HepG2 (cell line): ENCODE results near the gene SMIM43. TPM values are rescaled to one million over a fixed set of nuclear protein-coding genes. Genes with fewer than 3 reads are reported as not detected.

ENCODE experiments used
- ATAC-seq: fragments of 200-7000 bp; cut with Tn5 transposase; 3 replicates; pipeline ENCODE4 v1.9.1; 2020; ENCODE audit warnings: mild to moderate bottlenecking, moderate library complexity
- BruUV-seq: library from RNA; stranded (reverse); fragments of 400-500 nt; replicated peaks from 2 replicates; lab custom pipeline; 2021; lab: Mats Ljungman, UMichigan
- CTCF ChIA-PET: fragments of 300-600 bp; formaldehyde crosslinking; extraction: SDS; loops from one replicate; lab custom pipeline; 2021; ENCODE audit warnings: low total read pairs, inconsistent platforms, low intra/inter-chr PET ratio; lab: Yijun Ruan, JAX
- POLR2A ChIA-PET: fragments of 350-600 bp; sonication (Branson Sonifier 250); formaldehyde crosslinking; loops from one replicate; lab custom pipeline; 2020; ENCODE audit warnings: antibody characterized with exemption, inconsistent platforms; lab: Yijun Ruan, JAX
- DNase-seq: peaks from one replicate; pipeline ENCODE4 v3.0.0-alpha.2; 2015; ENCODE audit warnings: low spot score
- FAIRE-seq: peaks from 3 replicates; lab custom pipeline; 2011; peaks lifted over from hg19 to GRCh38; lab: Jason Lieb, UNC
- H2AFZ ChIP-seq: one replicate; pipeline ENCODE4 v1.6.1; 2011; ENCODE audit warnings: low read length, inconsistent platforms
- H3K27ac ChIP-seq: fragments of 300-600 bp; 3 replicates; pipeline ENCODE4 v1.8.0; 2011; ENCODE audit warnings: mixed run types, mild to moderate bottlenecking, mixed read lengths, low read length, inconsistent platforms; ENCODE audit not compliant: insufficient read depth; ENCODE audit errors: extremely low read length
- H3K27me3 ChIP-seq, 2 experiments: fragments of 200-600 bp in 1 of 2; 2 replicates in 1 of 2; 3 replicates in 1 of 2; pipeline versions ENCODE4 v1.6.0 to v1.8.0; 2011; ENCODE audit warnings: low read length in 2 of 2, mild to moderate bottlenecking in 2 of 2, moderate library complexity in 2 of 2, inconsistent platforms in 1 of 2; ENCODE audit not compliant: insufficient read depth in 2 of 2, control insufficient read depth in 1 of 2
- H3K36me3 ChIP-seq, 2 experiments: fragments of 200-600 bp in 1 of 2; replicated peaks in 1 of 2; 2 replicates in 1 of 2; 3 replicates in 1 of 2; pipeline versions ENCODE4 v1.5.1 to v1.8.0; 2011; ENCODE audit warnings: low read length in 2 of 2, inconsistent platforms in 1 of 2; ENCODE audit not compliant: insufficient read depth in 2 of 2, control insufficient read depth in 1 of 2
- H3K4me1 ChIP-seq: 2 replicates; pipeline ENCODE4 v1.5.1; 2012; ENCODE audit warnings: low read length, inconsistent platforms; ENCODE audit not compliant: insufficient read depth
- H3K4me2 ChIP-seq: 2 replicates; pipeline ENCODE4 v1.6.0; 2011; ENCODE audit warnings: low read depth, low read length, inconsistent platforms
- H3K4me3 ChIP-seq, 3 experiments: fragments of 200-600 bp in 1 of 3; sonication (generic), shearing (Covaris generic) in 1 of 3; replicated peaks in 1 of 3; 2 replicates each; pipeline ENCODE4 v1.5.1; 2011 to 2016; ENCODE audit warnings: low read length in 3 of 3, inconsistent platforms in 2 of 3, low read depth in 2 of 3, mild to moderate bottlenecking in 2 of 3, control low read depth in 1 of 3, mixed read lengths in 1 of 3; ENCODE audit not compliant: insufficient read depth in 1 of 3
- H3K79me2 ChIP-seq: one replicate; pipeline ENCODE4 v1.6.1; 2011; ENCODE audit warnings: low read length, inconsistent platforms; ENCODE audit not compliant: insufficient read depth
- H3K9ac ChIP-seq: 2 replicates; pipeline ENCODE4 v1.6.0; 2011; ENCODE audit warnings: mild to moderate bottlenecking, low read depth, low read length, inconsistent platforms; ENCODE audit not compliant: insufficient read depth
- H3K9me3 ChIP-seq: 2 replicates; pipeline ENCODE4 v1.5.1; 2012; ENCODE audit warnings: mild to moderate bottlenecking, low read length
- H4K20me1 ChIP-seq: 2 replicates; pipeline ENCODE4 v1.6.0; 2011; ENCODE audit warnings: inconsistent platforms, mild to moderate bottlenecking, low read length, moderate library complexity; ENCODE audit not compliant: insufficient read depth
- IRF2 ChIP-seq: IDR thresholded peaks from 2 replicates; pipeline ENCODE4 v1.6.1; 2018; ENCODE audit warnings: missing genetic modification reagents, missing compliant biosample characterization
- KAT7 ChIP-seq: IDR thresholded peaks from 2 replicates; pipeline ENCODE4 v1.6.1; 2018; ENCODE audit warnings: borderline replicate concordance, missing compliant biosample characterization
- MED13 ChIP-seq: sonication (generic); formaldehyde crosslinking; IDR thresholded peaks from 2 replicates; pipeline ENCODE4 v1.5.0; 2020; ENCODE audit warnings: missing genetic modification reagents
- MIER3 ChIP-seq: IDR thresholded peaks from 2 replicates; pipeline ENCODE4 v1.6.1; 2016; ENCODE audit warnings: missing compliant biosample characterization, borderline replicate concordance
- MYC ChIP-seq: sonication (generic); formaldehyde crosslinking; IDR thresholded peaks from 2 replicates; pipeline ENCODE4 v1.9.0; 2021; ENCODE audit warnings: missing genetic modification reagents, borderline replicate concordance
- RBFOX2 ChIP-seq: fragments of 200-400 bp; formaldehyde crosslinking; IDR thresholded peaks from 2 replicates; pipeline ENCODE4 v1.6.1; 2017; ENCODE audit warnings: low read depth, mild to moderate bottlenecking, low read length
- REL ChIP-seq: sonication (generic); formaldehyde crosslinking; conservative IDR thresholded peaks from 2 replicates; pipeline ENCODE4 v1.8.0; 2022; ENCODE audit warnings: mild to moderate bottlenecking, missing genetic modification reagents, moderate library complexity
- SNAI1 ChIP-seq: sonication (generic); formaldehyde crosslinking; IDR thresholded peaks from 2 replicates; pipeline ENCODE4 v1.5.0; 2020; ENCODE audit warnings: mild to moderate bottlenecking, missing genetic modification reagents, borderline replicate concordance
- TBX3 ChIP-seq: fragments of 450-650 bp; IDR thresholded peaks from 2 replicates; pipeline ENCODE4 v1.6.1; 2017; ENCODE audit warnings: antibody characterized with exemption, mild to moderate bottlenecking, inconsistent platforms, borderline replicate concordance
- TGIF2 ChIP-seq: IDR thresholded peaks from 2 replicates; pipeline ENCODE4 v1.6.1; 2016; ENCODE audit warnings: control low read depth, missing compliant biosample characterization
- ZHX2 ChIP-seq, 2 experiments: sonication (generic) in 1 of 2; formaldehyde crosslinking in 1 of 2; IDR thresholded peaks; 2 replicates each; pipeline versions ENCODE4 v1.6.1 to v1.9.0; 2014 to 2022; ENCODE audit warnings: antibody characterized with exemption in 1 of 2, borderline replicate concordance in 1 of 2, inconsistent platforms in 1 of 2, low read depth in 1 of 2, missing genetic modification reagents in 1 of 2
- ZMYM4 ChIP-seq: sonication (generic); formaldehyde crosslinking; IDR thresholded peaks from 2 replicates; pipeline ENCODE4 v1.8.1; 2023; ENCODE audit warnings: mild to moderate bottlenecking, missing genetic modification reagents
- ZNF224 ChIP-seq: sonication (generic); formaldehyde crosslinking; IDR thresholded peaks from 2 replicates; pipeline ENCODE4 v1.5.0; 2020; ENCODE audit warnings: mild to moderate bottlenecking, missing genetic modification reagents
- ZNF326 ChIP-seq: sonication (generic); formaldehyde crosslinking; IDR thresholded peaks from 2 replicates; pipeline ENCODE4 v1.4.0; 2020; ENCODE audit warnings: missing genetic modification reagents, borderline replicate concordance
- WGBS: methylation state at CpG from one replicate; pipeline ENCODE4 v1.1.6; 2017; ENCODE audit warnings: low lambda C conversion rate; 5-methylcytosine and 5-hydroxymethylcytosine counted together
- in situ Hi-C: cut with HindIII; loops from 2 replicates; pipeline ENCODE4 v1.10.0; 2017; ENCODE audit warnings: low pct_unique_long_range_greater_than_20kb; ENCODE audit not compliant: extremely low pct_ligation_motif_present
- intact Hi-C: fragments of 100-400 bp; cut with micrococcal nuclease; formaldehyde crosslinking; loops from one replicate; pipeline ENCODE4 v1.10.0; 2022; ENCODE audit not compliant: unreplicated experiment
- polyA plus RNA-seq, 8 experiments: library from polyadenylated mRNA; depleted of rRNA in 3 of 8; stranded (reverse) in 7 of 8; unstranded in 1 of 8; fragments of >200 nt; fragmentation: Illumina TruSeq in 4 of 8; extraction: Trizol in 4 of 8; gene quantifications; 2 replicates each; pipeline versions ENCODE4 v1.2.1 to v1.2.3, GENCODE V29; 2011 to 2016; ENCODE audit warnings: low read depth in 4 of 8, missing spikeins in 1 of 8, mixed read lengths in 1 of 8; ENCODE audit not compliant: insufficient read depth in 1 of 8
- total RNA-seq, 5 experiments: library from RNA; depleted of rRNA; stranded (reverse); fragments of >200 nt; fragmentation: Illumina TruSeq; extraction: Trizol; gene quantifications; 2 replicates each; pipeline ENCODE4 v1.2.3, GENCODE V29; 2016; ENCODE audit warnings: low read depth in 1 of 5

The SMIM43 gene
- total and polyA plus RNA-seq, 2 of the 13 experiments (the other 11 are each of a cell fraction or from before 2014, with no cell fraction given): not detected

GRCh38 chr4:121814756-121815155 lies 49.8 kb upstream of the SMIM43 start:
- Histone ChIP-seq H3K36me3 (peaks cover 2 to 63% of the 10 kb centered on the region in 2 experiments), H3K27ac (no peak overlapping the region)
- 97% methylated on average over 2 of the region's 2 CpGs for WGBS
- POLR2A ChIA-PET: no interaction called here
- 0 out of 2 replicates have a peak, but pooled peaks have one; percentile 7 for TF ChIP-seq RBFOX2
- no peak for TF ChIP-seq ZNF224 (CRISPR knock-in tag)
- TF ChIP-seq, all 625 proteins: peak for 1
- Histone ChIP-seq H4K20me1 (no peaks in the 10 kb centered on the region), H3K4me1 (0 out of 2 replicates have a peak, but pooled peaks cover under 1% of the 10 kb centered on the region), H3K9ac (no peak overlapping the region), H3K79me2 (no peaks in the 10 kb centered on the region), H3K4me3 (no peak overlapping the region), H3K4me2 (no peak overlapping the region), H3K27me3 (no peaks in the 10 kb centered on the region), H3K9me3 (no peaks in the 10 kb centered on the region), H2AFZ (no peak overlapping the region)
- no TSS peak for BruUV-seq
- ATAC-seq (no peak), DNase-seq (no peak), FAIRE-seq (no peak)
- in situ Hi-C loops (no loop called here), intact Hi-C loops (no loop called here)
- CTCF ChIA-PET: no interaction called here

- BruUV-seq: no TSS peak
- intact Hi-C loops: no loop called here
- POLR2A ChIA-PET: interaction anchor here (1.1 to 1.3 kb wide), 2 partner anchors 10 to 12 kb away, joined by 3 to 5 read pairs; partner anchors contain the start of gene EXOSC9
- no peak for TF ChIP-seq ZHX2 (IDR thresholded peaks at IDR 0.05; ENCODE audit: low read depth)
- TF ChIP-seq ZHX2 (CRISPR knock-in tag; IDR thresholded peaks at IDR 0.05; ENCODE audit: borderline replicate concordance): no peak
- TF ChIP-seq MYC (CRISPR knock-in tag): no peak
- TF ChIP-seq IRF2 (CRISPR knock-in tag): no peak
- TF ChIP-seq ZMYM4: no peak
- no peak for TF ChIP-seq REL (CRISPR knock-in tag)
- no peak for TF ChIP-seq TGIF2 (CRISPR knock-in tag)
- TF ChIP-seq SNAI1: no peak
- no peak for TF ChIP-seq TBX3
- no peak for TF ChIP-seq KAT7 (CRISPR knock-in tag)
- no peak for TF ChIP-seq MED13 (CRISPR knock-in tag)
- no peak for TF ChIP-seq MIER3
- no peak for TF ChIP-seq ZNF326 (CRISPR knock-in tag)
These were observed 46.2 kb upstream of the SMIM43 start for GRCh38 chr4:121811122-121811521.

More at GRCh38 chr4:121811122-121811521, 46.2 kb upstream of the SMIM43 start:
- Histone ChIP-seq H4K20me1 (no peaks in the 10 kb centered on the region), H3K9ac (no peak overlapping the region), H3K27ac (no peak overlapping the region), H3K9me3 (no peaks in the 10 kb centered on the region), H2AFZ (no peak overlapping the region), H3K4me2 (no peak overlapping the region), H3K4me3 (no peak overlapping the region), H3K36me3 (peaks cover 2 to 47% of the 10 kb centered on the region in 2 experiments; a peak in 4 of 5 replicates), H3K27me3 (no peaks in the 10 kb centered on the region), H3K4me1 (no peaks in the 10 kb centered on the region), H3K79me2 (no peaks in the 10 kb centered on the region)
- no peak for FAIRE-seq
- DNase-seq: no peak
- in situ Hi-C loops: no loop called here
- no peak for ATAC-seq
- CTCF ChIA-PET: no interaction called here
